Spleen (tissue), 3 donors: ENCODE measurements around the gene PLCB4.

ENCODE experiments used
- POLR2A ChIP-seq, 3 donors: fragments of 450-650 bp; IDR thresholded peaks; one replicate each; pipeline ENCODE4 v1.5.1; 2017; ENCODE audit warnings: antibody characterized with exemption in 3 of 3, mild to moderate bottlenecking in 1 of 3
- POLR2AphosphoS5 ChIP-seq, 3 donors: sonication (generic); formaldehyde crosslinking; IDR thresholded peaks; one replicate each; pipeline ENCODE4 v1.5.1; 2017; ENCODE audit warnings: antibody characterized with exemption in 3 of 3

- no peak for TF ChIP-seq POLR2A (IDR thresholded peaks at IDR 0.05)
- no peak for TF ChIP-seq POLR2AphosphoS5 (IDR thresholded peaks at IDR 0.05)
Observed at GRCh38 chr20:9457136-9457535, 388.2 kb downstream of the PLCB4 start.
